WI38 (cell line): ENCODE results near the gene CASP8AP2.

Source experiments
- H3K4me3 ChIP-seq: 2 replicates; pipeline ENCODE4 v1.5.1; 2011; ENCODE audit warnings: low read depth, mild to moderate bottlenecking, control low read depth, low read length
- TF ChIP-seq, protein P1 (sequence below): IDR thresholded peaks from 2 replicates; pipeline ENCODE4 v1.5.1; 2012; ENCODE audit warnings: low read depth, mild to moderate bottlenecking, control low read depth, low read length

Gene CASP8AP2

GRCh38 chr6:89862698-89863097 lies 33.0 kb downstream of the CASP8AP2 start:
- H3K4me3 ChIP-seq: no peak overlapping the region
- TF ChIP-seq, protein P1, sequence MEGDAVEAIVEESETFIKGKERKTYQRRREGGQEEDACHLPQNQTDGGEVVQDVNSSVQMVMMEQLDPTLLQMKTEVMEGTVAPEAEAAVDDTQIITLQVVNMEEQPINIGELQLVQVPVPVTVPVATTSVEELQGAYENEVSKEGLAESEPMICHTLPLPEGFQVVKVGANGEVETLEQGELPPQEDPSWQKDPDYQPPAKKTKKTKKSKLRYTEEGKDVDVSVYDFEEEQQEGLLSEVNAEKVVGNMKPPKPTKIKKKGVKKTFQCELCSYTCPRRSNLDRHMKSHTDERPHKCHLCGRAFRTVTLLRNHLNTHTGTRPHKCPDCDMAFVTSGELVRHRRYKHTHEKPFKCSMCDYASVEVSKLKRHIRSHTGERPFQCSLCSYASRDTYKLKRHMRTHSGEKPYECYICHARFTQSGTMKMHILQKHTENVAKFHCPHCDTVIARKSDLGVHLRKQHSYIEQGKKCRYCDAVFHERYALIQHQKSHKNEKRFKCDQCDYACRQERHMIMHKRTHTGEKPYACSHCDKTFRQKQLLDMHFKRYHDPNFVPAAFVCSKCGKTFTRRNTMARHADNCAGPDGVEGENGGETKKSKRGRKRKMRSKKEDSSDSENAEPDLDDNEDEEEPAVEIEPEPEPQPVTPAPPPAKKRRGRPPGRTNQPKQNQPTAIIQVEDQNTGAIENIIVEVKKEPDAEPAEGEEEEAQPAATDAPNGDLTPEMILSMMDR: no peak

DNA sequence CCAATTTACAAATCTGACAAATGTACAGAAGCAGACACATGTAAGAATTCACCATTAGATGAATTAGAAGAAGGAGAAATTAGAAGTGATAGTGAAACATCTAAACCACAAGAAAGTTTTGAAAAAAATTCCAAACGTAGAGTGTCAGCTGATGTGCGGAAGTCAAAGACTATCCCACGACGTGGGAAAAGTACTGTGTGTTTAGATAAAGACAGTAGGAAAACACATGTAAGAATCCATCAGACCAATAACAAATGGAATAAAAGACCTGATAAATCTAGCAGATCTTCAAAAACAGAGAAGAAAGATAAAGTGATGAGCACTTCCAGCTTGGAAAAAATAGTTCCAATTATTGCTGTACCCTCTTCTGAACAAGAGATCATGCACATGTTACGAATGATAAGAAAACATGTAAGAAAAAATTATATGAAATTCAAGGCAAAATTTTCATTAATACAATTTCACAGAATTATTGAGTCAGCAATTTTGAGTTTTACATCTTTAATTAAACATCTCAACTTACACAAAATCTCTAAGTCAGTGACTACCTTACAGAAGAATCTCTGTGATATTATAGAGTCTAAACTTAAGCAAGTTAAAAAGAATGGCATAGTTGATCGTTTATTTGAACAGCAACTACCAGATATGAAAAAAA lies 36.5 kb downstream of the CASP8AP2 start:
- no peak overlapping the region for H3K4me3 ChIP-seq
- TF ChIP-seq, protein P1: no peak

DNA sequence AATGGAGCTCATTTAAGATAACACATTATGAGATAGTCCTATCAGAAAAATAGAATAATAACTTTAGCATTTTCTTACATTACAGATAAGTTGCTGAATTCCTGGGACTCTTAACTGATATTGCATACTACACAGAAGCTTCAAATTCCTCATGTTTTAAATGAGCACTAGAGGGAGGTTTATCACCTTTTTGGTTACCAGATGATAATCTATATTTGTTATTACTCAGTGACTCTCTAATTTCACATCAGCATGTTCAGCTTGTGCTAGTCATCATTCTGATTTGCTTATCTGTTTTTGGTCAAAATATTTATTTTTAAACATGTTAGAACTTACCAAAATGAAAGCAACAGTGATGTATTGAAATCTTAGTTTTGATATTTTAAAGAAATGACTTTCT lies 44.0 kb downstream of the CASP8AP2 start:
- TF ChIP-seq, protein P1: no peak
- no peak overlapping the region for H3K4me3 ChIP-seq

GRCh38 chr6:89874438-89874837 lies 44.8 kb downstream of the CASP8AP2 start:
- H3K4me3 ChIP-seq: no peak overlapping the region
- TF ChIP-seq, protein P1: no peak

- TF ChIP-seq, protein P1: no peak
- H3K4me3 ChIP-seq: no peak overlapping the region
These were observed 56.9 kb downstream of the CASP8AP2 start for GRCh38 chr6:89886378-89887120.

DNA sequence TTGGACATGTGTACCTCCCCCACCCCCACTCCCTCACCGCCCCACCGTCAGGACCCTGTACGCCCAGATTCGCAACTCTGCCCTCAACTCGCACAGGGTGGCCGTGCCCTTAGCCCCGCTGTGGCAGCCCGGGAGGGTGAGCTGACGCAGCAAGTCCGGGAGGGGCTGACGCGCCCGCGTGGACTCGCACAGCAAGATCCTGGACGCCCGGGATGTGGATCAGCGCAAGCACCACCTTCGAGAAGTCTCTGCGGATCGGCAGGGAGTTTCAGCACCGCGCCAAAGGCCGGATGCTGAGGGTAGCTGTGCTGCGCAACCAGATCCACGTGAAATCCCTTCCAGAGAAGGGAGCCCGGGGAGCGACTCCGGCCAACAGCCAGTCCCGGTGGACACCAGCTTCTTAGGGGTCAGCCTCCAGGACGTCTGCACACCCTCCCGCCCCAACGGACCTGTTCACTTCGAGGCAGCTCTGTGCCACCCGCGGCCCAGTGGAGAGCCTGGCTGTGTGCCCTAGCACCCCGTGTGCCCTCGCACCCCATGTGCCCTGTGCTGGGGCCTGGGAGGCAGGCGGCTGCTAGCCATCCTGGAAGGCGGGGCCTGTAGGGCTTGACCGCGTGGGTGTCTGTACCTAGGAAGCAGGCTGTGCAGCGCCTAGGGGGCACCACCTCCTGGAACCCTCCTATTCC lies 57.9 kb downstream of the CASP8AP2 start:
- TF ChIP-seq, protein P1: no peak
- no peak overlapping the region for H3K4me3 ChIP-seq

- TF ChIP-seq, protein P1: no peak
- no peak overlapping the region for H3K4me3 ChIP-seq
These were observed 58.4 kb downstream of the CASP8AP2 start for GRCh38 chr6:89888138-89888514.
